ENCODE measurements around the gene IRAG1. TPM values are rescaled to one million over a fixed set of nuclear protein-coding genes. Genes with fewer than 3 reads are reported as not detected.

IRAG1 gene
- total RNA-seq, 2 experiments from 2014 or later: not detected

DNA sequence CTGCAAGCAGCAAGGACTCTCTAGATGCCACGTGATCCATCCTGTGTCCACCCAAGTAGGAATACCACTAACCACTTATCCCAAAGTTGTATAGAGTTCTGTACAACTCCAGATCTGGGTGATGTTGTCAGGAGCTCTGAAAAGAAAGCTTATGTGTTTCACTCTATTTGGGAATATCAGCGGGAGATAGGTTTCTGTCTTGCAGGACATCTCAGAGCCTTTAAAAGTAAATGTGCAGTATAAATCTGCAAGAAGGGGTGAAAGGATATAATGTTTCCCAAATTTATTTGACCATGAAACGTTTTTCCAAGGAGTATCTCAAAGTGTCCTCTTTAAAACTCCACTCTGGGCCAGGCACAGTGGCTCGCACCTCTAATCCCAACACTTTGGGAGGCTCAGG is 13.9 kb downstream of the IRAG1 start:
- TF ChIP-seq, protein P1, sequence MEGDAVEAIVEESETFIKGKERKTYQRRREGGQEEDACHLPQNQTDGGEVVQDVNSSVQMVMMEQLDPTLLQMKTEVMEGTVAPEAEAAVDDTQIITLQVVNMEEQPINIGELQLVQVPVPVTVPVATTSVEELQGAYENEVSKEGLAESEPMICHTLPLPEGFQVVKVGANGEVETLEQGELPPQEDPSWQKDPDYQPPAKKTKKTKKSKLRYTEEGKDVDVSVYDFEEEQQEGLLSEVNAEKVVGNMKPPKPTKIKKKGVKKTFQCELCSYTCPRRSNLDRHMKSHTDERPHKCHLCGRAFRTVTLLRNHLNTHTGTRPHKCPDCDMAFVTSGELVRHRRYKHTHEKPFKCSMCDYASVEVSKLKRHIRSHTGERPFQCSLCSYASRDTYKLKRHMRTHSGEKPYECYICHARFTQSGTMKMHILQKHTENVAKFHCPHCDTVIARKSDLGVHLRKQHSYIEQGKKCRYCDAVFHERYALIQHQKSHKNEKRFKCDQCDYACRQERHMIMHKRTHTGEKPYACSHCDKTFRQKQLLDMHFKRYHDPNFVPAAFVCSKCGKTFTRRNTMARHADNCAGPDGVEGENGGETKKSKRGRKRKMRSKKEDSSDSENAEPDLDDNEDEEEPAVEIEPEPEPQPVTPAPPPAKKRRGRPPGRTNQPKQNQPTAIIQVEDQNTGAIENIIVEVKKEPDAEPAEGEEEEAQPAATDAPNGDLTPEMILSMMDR (conservative IDR thresholded peaks at IDR 0.05; ENCODE audit: low read length): no peak
- no peak for TF ChIP-seq EZH2phosphoT487 (IDR thresholded peaks at IDR 0.05; ENCODE audit: borderline replicate concordance, low read depth, low read length)
- no peak for DNase-seq (ENCODE audit: low spot score)
- Histone ChIP-seq H3K9me2 (ENCODE audit: insufficient read depth, low read length) (no peaks in the 10 kb centered on the region), H3K36me3 (ENCODE audit: insufficient read depth, low read length) (no peaks in the 10 kb centered on the region), H2AFZ (ENCODE audit: low read length) (no peak overlapping the region), H4K20me1 (ENCODE audit: insufficient read depth, low read length) (no peaks in the 10 kb centered on the region), H3K27ac (ENCODE audit: low read depth, low read length, poor library complexity, severe bottlenecking) (no peak overlapping the region), H3K9me3 (ENCODE audit: low read length) (no peaks in the 10 kb centered on the region), H3K79me2 (ENCODE audit: insufficient read depth, low read depth, low read length) (no peaks in the 10 kb centered on the region), H3K4me1 (ENCODE audit: insufficient read depth, low read length, poor library complexity, severe bottlenecking) (no peaks in the 10 kb centered on the region), H3K4me3 (ENCODE audit: low read depth, low read length, poor library complexity, severe bottlenecking) (no peak overlapping the region), H3K4me2 (ENCODE audit: low read length) (no peak overlapping the region)
- no TSS peak for BruUV-seq (replicated peaks)
- POLR2A ChIA-PET: interaction anchor here (0.7 to 1.1 kb wide), 2 partner anchors 29 to 273 kb away, joined by 3 read pairs; no protein-coding TSS in a partner anchor
- intact Hi-C loops (cut with micrococcal nuclease; ENCODE audit: unreplicated experiment): loop anchor here (5.0 kb wide), 1 partner anchor 887 kb away; no protein-coding TSS in a partner anchor
- CTCF ChIA-PET (ENCODE audit: unreplicated experiment): no interaction called here

DNA sequence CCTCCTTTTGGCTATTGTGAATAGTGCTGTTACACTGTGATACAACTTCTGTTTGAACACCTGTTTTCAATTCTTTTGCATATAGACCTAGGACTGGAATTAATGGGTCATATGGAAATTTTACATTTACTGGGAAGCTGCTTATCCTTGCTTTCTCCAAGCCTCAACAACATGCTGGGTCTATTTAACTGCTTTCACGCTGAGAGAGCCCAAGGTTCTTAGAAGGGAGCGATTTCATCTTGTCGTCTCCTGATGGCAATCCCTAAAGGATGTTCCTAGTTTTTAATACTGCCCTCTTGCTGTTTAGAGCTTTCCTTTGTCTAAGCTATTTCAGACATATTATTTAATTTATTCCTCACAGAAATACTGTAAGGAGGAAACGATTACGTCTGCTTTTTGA is 15.5 kb downstream of the IRAG1 start:
- BruUV-seq (replicated peaks): no TSS peak
- Histone ChIP-seq H2AFZ (ENCODE audit: low read length) (no peak overlapping the region), H3K79me2 (ENCODE audit: insufficient read depth, low read depth, low read length) (no peaks in the 10 kb centered on the region), H3K36me3 (ENCODE audit: insufficient read depth, low read length) (no peaks in the 10 kb centered on the region), H3K27ac (ENCODE audit: low read depth, low read length, poor library complexity, severe bottlenecking) (no peak overlapping the region), H3K4me2 (ENCODE audit: low read length) (no peak overlapping the region), H3K4me1 (ENCODE audit: insufficient read depth, low read length, poor library complexity, severe bottlenecking) (no peaks in the 10 kb centered on the region), H4K20me1 (ENCODE audit: insufficient read depth, low read length) (no peaks in the 10 kb centered on the region), H3K9me3 (ENCODE audit: low read length) (no peaks in the 10 kb centered on the region), H3K4me3 (ENCODE audit: low read depth, low read length, poor library complexity, severe bottlenecking) (no peak overlapping the region), H3K9me2 (ENCODE audit: insufficient read depth, low read length) (no peaks in the 10 kb centered on the region)
- TF ChIP-seq EZH2phosphoT487 (IDR thresholded peaks at IDR 0.05; ENCODE audit: borderline replicate concordance, low read depth, low read length): no peak
- TF ChIP-seq, protein P1 (conservative IDR thresholded peaks at IDR 0.05; ENCODE audit: low read length): no peak
- intact Hi-C loops (cut with micrococcal nuclease; ENCODE audit: unreplicated experiment): no loop called here
- ChIA-PET POLR2A (interaction anchor here (0.6 kb wide), 1 partner anchor 58 kb away, joined by 3 read pairs; no protein-coding TSS in a partner anchor), CTCF (ENCODE audit: unreplicated experiment) (no interaction called here)
- no peak for DNase-seq (ENCODE audit: low spot score)

DNA sequence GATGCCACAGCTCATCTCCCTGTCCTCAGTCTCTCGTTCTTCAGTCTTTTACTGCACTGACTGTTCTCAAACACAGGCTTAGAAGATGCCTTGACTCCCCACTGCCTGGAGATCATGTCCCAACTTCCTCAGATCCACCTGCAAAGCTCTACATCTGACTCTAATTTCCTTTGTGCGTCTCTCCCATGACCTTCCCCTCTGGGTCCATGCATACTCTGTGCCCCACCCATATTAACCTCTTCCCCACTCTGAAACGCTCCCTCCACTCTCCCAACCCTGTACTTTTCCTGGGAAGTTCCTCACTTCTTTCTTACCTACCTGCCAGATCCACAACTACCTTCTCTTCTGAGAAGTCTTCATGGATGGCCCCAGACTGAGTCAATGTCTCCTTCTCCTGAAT is 16.6 kb downstream of the IRAG1 start:
- Histone ChIP-seq H3K79me2 (ENCODE audit: insufficient read depth, low read depth, low read length) (no peaks in the 10 kb centered on the region), H3K9me2 (ENCODE audit: insufficient read depth, low read length) (no peaks in the 10 kb centered on the region), H3K36me3 (ENCODE audit: insufficient read depth, low read length) (no peaks in the 10 kb centered on the region), H3K4me2 (ENCODE audit: low read length) (no peak overlapping the region), H3K9me3 (ENCODE audit: low read length) (no peaks in the 10 kb centered on the region), H4K20me1 (ENCODE audit: insufficient read depth, low read length) (no peaks in the 10 kb centered on the region), H2AFZ (ENCODE audit: low read length) (no peak overlapping the region), H3K4me1 (ENCODE audit: insufficient read depth, low read length, poor library complexity, severe bottlenecking) (no peaks in the 10 kb centered on the region), H3K27ac (ENCODE audit: low read depth, low read length, poor library complexity, severe bottlenecking) (no peak overlapping the region), H3K4me3 (ENCODE audit: low read depth, low read length, poor library complexity, severe bottlenecking) (no peak overlapping the region)
- CTCF ChIA-PET (ENCODE audit: unreplicated experiment): no interaction called here
- DNase-seq (ENCODE audit: low spot score): no peak
- TF ChIP-seq, protein P1 (conservative IDR thresholded peaks at IDR 0.05; ENCODE audit: low read length): no peak
- TF ChIP-seq EZH2phosphoT487 (IDR thresholded peaks at IDR 0.05; ENCODE audit: borderline replicate concordance, low read depth, low read length): no peak
- intact Hi-C loops (cut with micrococcal nuclease; ENCODE audit: unreplicated experiment): no loop called here
- BruUV-seq (replicated peaks): no TSS peak
- POLR2A ChIA-PET: no interaction called here

Measured in OCI-LY7 (cell line).